Bronchial epithelial cell (primary cell): ENCODE data around the gene DTYMK. TPM values are rescaled to one million over a fixed set of nuclear protein-coding genes. Genes with fewer than 3 reads are reported as not detected.
"Not testable (repeated sequence)": the region's sequence is repeated elsewhere in the genome, so short reads cannot be mapped to it uniquely, and the experiment has no call there.

Experiments
- DNase-seq: peaks from one replicate; pipeline ENCODE4 v3.0.0-alpha.2; 2010; ENCODE audit warnings: low read depth
- FAIRE-seq: peaks from 2 replicates; lab custom pipeline; 2011; peaks lifted over from hg19 to GRCh38; lab: Jason Lieb, UNC
- H3K27me3 ChIP-seq: 2 replicates; pipeline ENCODE4 v1.5.1; 2011; ENCODE audit warnings: low read length; ENCODE audit not compliant: control insufficient read depth, insufficient read depth
- H3K36me3 ChIP-seq: 2 replicates; pipeline ENCODE4 v1.5.1; 2011; ENCODE audit warnings: low read length; ENCODE audit not compliant: control insufficient read depth, insufficient read depth
- H3K4me3 ChIP-seq: 2 replicates; pipeline ENCODE4 v1.5.1; 2011; ENCODE audit warnings: mild to moderate bottlenecking, low read depth, low read length, control low read depth
- total RNA-seq: library from RNA; depleted of rRNA; stranded (reverse); fragments of >200 nt; gene quantifications from 2 replicates; pipeline ENCODE4 v1.2.1, GENCODE V29; 2014
- TF ChIP-seq, protein P1 (sequence below): IDR thresholded peaks from 2 replicates; pipeline ENCODE4 v1.5.1; 2011; ENCODE audit warnings: mild to moderate bottlenecking, moderate library complexity, low read length, control low read depth, inconsistent platforms; ENCODE audit not compliant: insufficient read depth, severe bottlenecking

DTYMK gene
- total RNA-seq, 1 donor from 2014 or later: 21.1 TPM

DNA sequence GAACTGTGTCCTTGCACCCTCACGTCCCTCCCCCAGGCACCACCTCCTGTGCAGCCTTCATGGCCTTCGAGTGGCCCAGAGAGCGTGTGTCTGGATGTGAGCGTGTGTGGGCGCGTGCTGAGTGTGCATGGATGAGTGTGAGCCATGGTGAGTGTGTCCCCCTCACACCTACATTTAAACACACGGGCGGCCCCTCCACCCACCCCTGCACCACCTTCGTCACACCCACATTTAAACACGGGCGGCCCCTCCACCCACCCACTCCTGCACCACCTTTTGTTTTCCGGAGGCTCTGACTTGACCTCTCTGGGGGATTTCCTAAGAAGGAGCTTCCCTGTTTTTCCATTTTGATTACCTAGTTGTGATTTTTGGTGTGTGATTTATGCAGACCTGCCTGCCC is 17.8 kb downstream of the DTYMK start:
- Histone ChIP-seq H3K36me3 (peaks cover 27% of the 10 kb centered on the region), H3K27me3 (no peaks in the 10 kb centered on the region), H3K4me3 (no peak overlapping the region)
- no peak for DNase-seq
- FAIRE-seq: no peak
- TF ChIP-seq, protein P1, sequence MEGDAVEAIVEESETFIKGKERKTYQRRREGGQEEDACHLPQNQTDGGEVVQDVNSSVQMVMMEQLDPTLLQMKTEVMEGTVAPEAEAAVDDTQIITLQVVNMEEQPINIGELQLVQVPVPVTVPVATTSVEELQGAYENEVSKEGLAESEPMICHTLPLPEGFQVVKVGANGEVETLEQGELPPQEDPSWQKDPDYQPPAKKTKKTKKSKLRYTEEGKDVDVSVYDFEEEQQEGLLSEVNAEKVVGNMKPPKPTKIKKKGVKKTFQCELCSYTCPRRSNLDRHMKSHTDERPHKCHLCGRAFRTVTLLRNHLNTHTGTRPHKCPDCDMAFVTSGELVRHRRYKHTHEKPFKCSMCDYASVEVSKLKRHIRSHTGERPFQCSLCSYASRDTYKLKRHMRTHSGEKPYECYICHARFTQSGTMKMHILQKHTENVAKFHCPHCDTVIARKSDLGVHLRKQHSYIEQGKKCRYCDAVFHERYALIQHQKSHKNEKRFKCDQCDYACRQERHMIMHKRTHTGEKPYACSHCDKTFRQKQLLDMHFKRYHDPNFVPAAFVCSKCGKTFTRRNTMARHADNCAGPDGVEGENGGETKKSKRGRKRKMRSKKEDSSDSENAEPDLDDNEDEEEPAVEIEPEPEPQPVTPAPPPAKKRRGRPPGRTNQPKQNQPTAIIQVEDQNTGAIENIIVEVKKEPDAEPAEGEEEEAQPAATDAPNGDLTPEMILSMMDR: no peak

DNA sequence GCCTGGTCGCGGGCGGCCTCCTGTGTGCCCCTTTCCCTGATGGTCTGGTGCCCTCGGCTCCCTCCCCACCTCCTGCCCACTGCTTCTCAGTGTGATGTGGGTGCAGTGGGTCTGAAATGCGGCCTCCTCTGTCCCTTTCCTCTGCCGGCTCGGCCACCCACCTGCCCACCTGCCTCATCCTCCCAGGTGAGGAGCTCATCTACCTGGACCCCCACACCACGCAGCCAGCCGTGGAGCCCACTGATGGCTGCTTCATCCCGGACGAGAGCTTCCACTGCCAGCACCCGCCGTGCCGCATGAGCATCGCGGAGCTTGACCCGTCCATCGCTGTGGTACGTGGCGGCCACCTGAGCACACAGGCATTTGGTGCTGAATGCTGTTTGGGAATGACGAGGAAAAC is 18.3 kb downstream of the DTYMK start:
- no peak for FAIRE-seq
- DNase-seq: no peak
- H3K4me3 ChIP-seq: no peak overlapping the region
- peaks cover 27% of the 10 kb centered on the region for H3K36me3 ChIP-seq
- H3K27me3 ChIP-seq: no peaks in the 10 kb centered on the region
- TF ChIP-seq, protein P1: no peak

DNA sequence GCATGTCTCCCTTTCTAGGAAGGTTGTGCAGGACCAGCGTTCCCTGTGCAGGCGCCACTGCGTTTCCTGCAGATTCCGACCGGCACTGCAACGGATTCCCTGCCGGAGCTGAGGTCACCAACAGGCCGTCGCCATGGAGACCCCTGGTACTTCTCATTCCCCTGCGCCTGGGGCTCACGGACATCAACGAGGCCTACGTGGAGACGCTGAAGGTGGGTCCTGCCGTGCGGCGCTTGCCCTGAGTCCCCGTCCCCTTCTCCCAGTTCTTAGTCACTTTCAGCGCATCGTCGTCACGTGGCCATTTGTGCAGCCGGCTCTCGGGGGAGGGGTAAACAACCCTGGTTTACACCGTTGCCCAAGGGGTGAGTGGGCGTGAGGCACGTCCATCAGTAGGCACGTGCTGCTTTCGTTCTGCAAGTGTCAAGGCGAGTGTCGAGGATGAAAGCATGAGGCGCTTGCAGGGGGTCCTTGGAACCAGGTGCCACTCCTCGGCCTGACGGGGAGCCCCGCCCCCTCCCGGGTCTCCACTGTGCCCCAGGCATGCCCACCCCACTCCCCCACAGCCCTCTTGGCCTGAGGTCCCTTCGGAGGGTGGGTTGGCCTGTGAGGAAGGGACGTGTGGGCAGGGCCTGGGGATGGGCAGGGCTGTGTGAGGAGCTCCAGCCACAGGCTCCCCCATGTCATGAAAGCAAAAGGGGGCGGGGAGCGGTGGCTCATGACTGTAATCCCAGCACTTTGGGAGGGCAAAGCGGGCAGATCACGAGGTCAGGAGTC is 19.8 kb downstream of the DTYMK start:
- no peak for DNase-seq
- Histone ChIP-seq H3K27me3 (no peaks in the 10 kb centered on the region), H3K36me3 (peaks cover 26% of the 10 kb centered on the region), H3K4me3 (no peak overlapping the region)
- TF ChIP-seq, protein P1: no peak
- FAIRE-seq: no peak

DNA sequence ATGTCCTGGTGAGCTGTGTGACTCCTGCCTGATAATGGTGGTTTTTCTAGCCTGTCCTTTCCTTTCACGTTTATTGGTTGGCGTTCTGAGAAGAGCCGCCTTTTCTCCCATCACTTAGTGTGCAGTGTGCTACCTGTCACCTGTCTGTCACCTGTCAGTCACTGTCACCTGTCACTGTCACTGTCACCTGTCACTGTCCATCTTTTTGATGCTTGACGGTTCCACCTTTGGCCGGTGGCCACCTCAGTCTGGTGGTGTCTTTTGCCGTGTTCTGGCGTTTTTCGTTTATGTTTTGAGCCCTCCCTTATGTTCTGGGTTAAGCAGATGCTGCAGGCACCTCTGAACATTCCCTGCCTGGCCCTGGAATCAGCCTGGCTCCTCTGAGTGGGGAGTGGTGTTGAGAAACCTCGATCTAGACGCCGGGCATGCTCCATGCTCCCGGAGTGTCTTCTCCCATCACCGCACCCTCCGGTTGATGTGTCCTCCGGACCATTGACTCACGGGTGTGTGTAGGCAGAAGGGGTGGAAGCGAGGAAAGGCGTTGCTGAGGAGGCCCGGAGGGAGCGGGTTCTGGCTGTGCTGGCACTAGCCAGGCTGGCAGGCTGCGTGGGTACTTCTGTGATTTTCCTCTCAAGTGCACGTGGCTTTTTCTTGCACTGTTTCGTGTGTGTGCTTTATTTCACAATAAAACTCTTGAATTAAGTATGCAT is 20.7 kb downstream of the DTYMK start:
- TF ChIP-seq, protein P1: no peak
- DNase-seq: no peak
- Histone ChIP-seq H3K4me3 (no peak overlapping the region), H3K36me3 (peaks cover 21% of the 10 kb centered on the region), H3K27me3 (no peaks in the 10 kb centered on the region)
- no peak for FAIRE-seq

DNA sequence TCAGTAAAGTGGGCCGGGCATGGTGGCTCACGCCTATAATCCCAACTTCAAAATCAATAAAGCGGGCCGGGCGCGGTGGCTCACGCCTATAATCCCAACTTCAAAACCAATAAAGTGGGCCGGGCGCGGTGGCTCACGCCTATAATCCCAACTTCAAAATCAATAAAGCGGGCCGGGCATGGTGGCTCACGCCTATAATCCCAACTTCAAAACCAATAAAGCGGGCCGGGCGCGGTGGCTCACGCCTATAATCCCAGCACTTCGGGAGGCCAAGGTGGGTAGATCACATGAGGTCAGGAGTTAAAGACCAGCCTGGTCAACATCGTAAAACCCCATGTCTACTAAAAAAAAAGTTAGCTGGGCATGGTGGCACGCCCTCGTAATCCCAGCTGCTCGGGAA is 23.9 kb downstream of the DTYMK start:
- H3K27me3 ChIP-seq, FAIRE-seq, DNase-seq, H3K4me3 ChIP-seq: not testable (repeated sequence)
- H3K36me3 ChIP-seq: peaks cover 23% of the 10 kb centered on the region

DNA sequence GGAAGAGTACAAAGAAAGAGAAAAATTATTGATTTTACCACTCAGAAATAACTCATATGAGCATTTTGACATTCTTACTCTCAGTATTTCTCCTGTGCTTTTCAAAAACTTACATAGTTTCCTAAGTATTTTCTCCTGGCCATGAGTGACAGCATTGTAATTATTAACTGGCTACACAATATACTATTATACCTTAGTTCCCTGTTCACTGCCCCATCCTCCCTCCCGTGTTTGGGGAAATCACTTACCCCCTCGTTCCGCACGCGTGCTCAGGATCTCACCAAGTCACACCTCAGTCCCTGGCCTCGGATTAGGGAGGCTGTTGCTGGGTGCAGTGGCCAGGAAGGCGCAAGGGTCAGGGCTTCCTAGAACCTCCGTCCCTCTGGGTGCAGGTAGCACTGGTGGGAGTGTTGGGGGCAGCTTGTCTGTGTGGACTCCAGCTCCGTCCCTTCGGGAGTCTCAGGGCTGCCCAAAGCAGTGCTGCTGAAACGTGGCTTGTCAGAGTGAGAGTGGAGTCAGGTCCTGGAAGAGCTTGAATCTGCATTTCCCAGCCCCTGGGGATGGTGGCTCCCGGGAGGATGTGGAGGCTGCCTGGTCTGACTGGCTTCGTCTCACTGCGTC is 25.9 kb downstream of the DTYMK start:
- peaks cover 14% of the 10 kb centered on the region for H3K36me3 ChIP-seq
- no peaks in the 10 kb centered on the region for H3K27me3 ChIP-seq
- FAIRE-seq: no peak
- TF ChIP-seq, protein P1: no peak
- no peak for DNase-seq
- H3K4me3 ChIP-seq: no peak overlapping the region
